Measurements from ENCODE around the gene STK24. TPM values are rescaled to one million over a fixed set of nuclear protein-coding genes. Genes with fewer than 3 reads are reported as not detected.
A peak's percentile ranks its signal among the peaks of the same experiment; 100 is the strongest.

STK24 gene
- total and polyA plus RNA-seq, 10 of the 15 experiments (the other 5 are each of a cell fraction or from before 2014, with no cell fraction given), result 7.5 to 115 (median 52.9) TPM

DNA sequence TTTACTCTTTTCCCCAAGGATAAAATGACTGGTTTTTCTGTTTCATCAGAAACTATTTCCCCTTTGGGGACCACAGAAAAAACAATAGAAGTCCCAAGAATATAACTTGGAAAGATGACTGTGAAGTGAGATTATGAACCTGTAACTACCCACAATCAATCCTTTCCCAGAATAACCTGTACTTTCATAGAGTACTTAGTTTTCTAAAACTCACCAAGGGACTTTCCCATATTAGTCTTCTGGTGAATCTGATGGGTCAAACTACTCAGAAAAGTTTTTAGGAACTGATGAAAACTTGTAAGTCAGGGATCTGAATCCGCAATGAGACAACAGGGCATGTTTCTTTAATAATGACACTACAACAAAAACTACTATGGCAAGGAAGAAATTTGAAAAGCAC, 62.6 kb downstream of the STK24 start:
- CTCF ChIA-PET, result interaction anchor here (1.1 to 1.3 kb wide), 2 partner anchors 48 to 139 kb away, joined by 3 to 5 read pairs; no protein-coding TSS in a partner anchor
- Histone ChIP-seq H3K9me3 (replicated peaks; ENCODE audit: control insufficient read depth, insufficient read depth, low read length) (no peaks in the 10 kb centered on the region), H3K4me3 (peak overlapping the region; percentile 18; the same call in 1 of the 2 replicates), H3K9ac (ENCODE audit: control insufficient read depth, insufficient read depth, low read length) (no peak overlapping the region), H3K27ac (ENCODE audit: control insufficient read depth, insufficient read depth) (peak overlapping the region; percentile 72), H3K4me2 (ENCODE audit: control insufficient read depth, insufficient read depth) (peak overlapping the region; percentile 89), H3K27me3 (replicated peaks in 1 of 2; ENCODE audit: control insufficient read depth in 2 of 2, insufficient read depth in 2 of 2, low read length in 1 of 2) (no peaks in the 10 kb centered on the region), H3K36me3 (ENCODE audit: control insufficient read depth in 2 of 2, insufficient read depth in 2 of 2, low read length in 1 of 2) (peaks cover 6 to 9% of the 10 kb centered on the region in 2 experiments; a peak in 3 of 4 replicates), H4K20me1 (ENCODE audit: control insufficient read depth, insufficient read depth) (no peaks in the 10 kb centered on the region; the same call in 1 of the 2 replicates), H3K4me1 (ENCODE audit: control insufficient read depth, insufficient read depth, low read length) (peaks cover 81% of the 10 kb centered on the region), H3K79me2 (ENCODE audit: control insufficient read depth, insufficient read depth, low read length) (peaks cover 85% of the 10 kb centered on the region), H2AFZ (ENCODE audit: control insufficient read depth, low read depth, low read length) (no peak overlapping the region)
- FAIRE-seq (no peak), ATAC-seq (peak; percentile 4; the same call in 2 of the 3 replicates), DNase-seq (ENCODE audit: low read depth, low spot score) (no peak)
- intact Hi-C loops (cut with micrococcal nuclease; ENCODE audit: unreplicated experiment), result loop anchor here (2.0 kb wide), 1 partner anchor 29 kb away; no protein-coding TSS in a partner anchor
- 6% methylated on average over 1 of the region's 1 CpG for WGBS (ENCODE audit: insufficient coverage, insufficient replicate concordance, low lambda C conversion rate, missing lambda C conversion rate)
- RAD21 ChIA-PET (ENCODE audit: unreplicated experiment), result interaction anchor here (1.1 to 3.2 kb wide), 5 partner anchors 10 to 138 kb away, joined by 4 to 29 read pairs (median 6); no protein-coding TSS in a partner anchor
- SMC1A ChIA-PET (ENCODE audit: uncharacterized antibody, unreplicated experiment), result interaction anchor here (0.7 to 4.5 kb wide), 13 partner anchors 9 to 139 kb away, joined by 3 to 50 read pairs (median 6); no protein-coding TSS in a partner anchor
- POLR2A ChIA-PET, result interaction anchor here (0.6 to 3.1 kb wide), 6 partner anchors 10 to 608 kb away, joined by 3 to 25 read pairs (median 5); no protein-coding TSS in a partner anchor
- in situ Hi-C loops (cut with MboI), result no loop called here
- BruUV-seq (replicated peaks), result no TSS peak
- TF ChIP-seq SPI1 (IDR thresholded peaks at IDR 0.05; ENCODE audit: borderline replicate concordance, insufficient read depth, low read depth, low read length), result peak; percentile 37; the same call in 1 of the 2 replicates
- TF ChIP-seq MYB (IDR thresholded peaks at IDR 0.05; ENCODE audit: borderline replicate concordance, low read depth, low read length), result no peak
- TF ChIP-seq SMAD5 (IDR thresholded peaks at IDR 0.05; ENCODE audit: low read depth), result no peak
- TF ChIP-seq ETV6 (conservative IDR thresholded peaks at IDR 0.05 in 1 of 2, IDR thresholded peaks at IDR 0.05 in 1 of 2; ENCODE audit: borderline replicate concordance in 1 of 2, low read depth in 1 of 2), result no peak
- no peak for TF ChIP-seq ATF3 (IDR thresholded peaks at IDR 0.05; ENCODE audit: borderline replicate concordance, extremely low read depth, low read depth, low read length)
- TF ChIP-seq, protein P1, sequence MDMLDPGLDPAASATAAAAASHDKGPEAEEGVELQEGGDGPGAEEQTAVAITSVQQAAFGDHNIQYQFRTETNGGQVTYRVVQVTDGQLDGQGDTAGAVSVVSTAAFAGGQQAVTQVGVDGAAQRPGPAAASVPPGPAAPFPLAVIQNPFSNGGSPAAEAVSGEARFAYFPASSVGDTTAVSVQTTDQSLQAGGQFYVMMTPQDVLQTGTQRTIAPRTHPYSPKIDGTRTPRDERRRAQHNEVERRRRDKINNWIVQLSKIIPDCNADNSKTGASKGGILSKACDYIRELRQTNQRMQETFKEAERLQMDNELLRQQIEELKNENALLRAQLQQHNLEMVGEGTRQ (IDR thresholded peaks at IDR 0.05; ENCODE audit: borderline replicate concordance, low read depth, low read length), result no peak
- TF ChIP-seq YY1 (IDR thresholded peaks at IDR 0.05; ENCODE audit: low read depth, low read length), result no peak
- TF ChIP-seq CEBPB (IDR thresholded peaks at IDR 0.05; ENCODE audit: borderline replicate concordance in 1 of 2, low read depth in 2 of 2, low read length in 2 of 2), result no peak
- TF ChIP-seq TAF1 (IDR thresholded peaks at IDR 0.05; ENCODE audit: borderline replicate concordance, low read depth, low read length), result no peak
- TF ChIP-seq, protein P2, sequence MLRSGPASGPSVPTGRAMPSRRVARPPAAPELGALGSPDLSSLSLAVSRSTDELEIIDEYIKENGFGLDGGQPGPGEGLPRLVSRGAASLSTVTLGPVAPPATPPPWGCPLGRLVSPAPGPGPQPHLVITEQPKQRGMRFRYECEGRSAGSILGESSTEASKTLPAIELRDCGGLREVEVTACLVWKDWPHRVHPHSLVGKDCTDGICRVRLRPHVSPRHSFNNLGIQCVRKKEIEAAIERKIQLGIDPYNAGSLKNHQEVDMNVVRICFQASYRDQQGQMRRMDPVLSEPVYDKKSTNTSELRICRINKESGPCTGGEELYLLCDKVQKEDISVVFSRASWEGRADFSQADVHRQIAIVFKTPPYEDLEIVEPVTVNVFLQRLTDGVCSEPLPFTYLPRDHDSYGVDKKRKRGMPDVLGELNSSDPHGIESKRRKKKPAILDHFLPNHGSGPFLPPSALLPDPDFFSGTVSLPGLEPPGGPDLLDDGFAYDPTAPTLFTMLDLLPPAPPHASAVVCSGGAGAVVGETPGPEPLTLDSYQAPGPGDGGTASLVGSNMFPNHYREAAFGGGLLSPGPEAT (IDR thresholded peaks at IDR 0.05; ENCODE audit: low read depth), result peak; percentile 75; the same call in 1 of the 2 replicates
- TF ChIP-seq, protein P3, sequence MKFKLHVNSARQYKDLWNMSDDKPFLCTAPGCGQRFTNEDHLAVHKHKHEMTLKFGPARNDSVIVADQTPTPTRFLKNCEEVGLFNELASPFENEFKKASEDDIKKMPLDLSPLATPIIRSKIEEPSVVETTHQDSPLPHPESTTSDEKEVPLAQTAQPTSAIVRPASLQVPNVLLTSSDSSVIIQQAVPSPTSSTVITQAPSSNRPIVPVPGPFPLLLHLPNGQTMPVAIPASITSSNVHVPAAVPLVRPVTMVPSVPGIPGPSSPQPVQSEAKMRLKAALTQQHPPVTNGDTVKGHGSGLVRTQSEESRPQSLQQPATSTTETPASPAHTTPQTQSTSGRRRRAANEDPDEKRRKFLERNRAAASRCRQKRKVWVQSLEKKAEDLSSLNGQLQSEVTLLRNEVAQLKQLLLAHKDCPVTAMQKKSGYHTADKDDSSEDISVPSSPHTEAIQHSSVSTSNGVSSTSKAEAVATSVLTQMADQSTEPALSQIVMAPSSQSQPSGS (IDR thresholded peaks at IDR 0.05; ENCODE audit: low read length), result peak; percentile 20; the same call in 1 of the 2 replicates
- TF ChIP-seq, protein P4, sequence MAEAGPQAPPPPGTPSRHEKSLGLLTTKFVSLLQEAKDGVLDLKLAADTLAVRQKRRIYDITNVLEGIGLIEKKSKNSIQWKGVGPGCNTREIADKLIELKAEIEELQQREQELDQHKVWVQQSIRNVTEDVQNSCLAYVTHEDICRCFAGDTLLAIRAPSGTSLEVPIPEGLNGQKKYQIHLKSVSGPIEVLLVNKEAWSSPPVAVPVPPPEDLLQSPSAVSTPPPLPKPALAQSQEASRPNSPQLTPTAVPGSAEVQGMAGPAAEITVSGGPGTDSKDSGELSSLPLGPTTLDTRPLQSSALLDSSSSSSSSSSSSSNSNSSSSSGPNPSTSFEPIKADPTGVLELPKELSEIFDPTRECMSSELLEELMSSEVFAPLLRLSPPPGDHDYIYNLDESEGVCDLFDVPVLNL (IDR thresholded peaks at IDR 0.05; ENCODE audit: low read depth, low read length), result no peak
- no peak for TF ChIP-seq ZZZ3 (IDR thresholded peaks at IDR 0.05; ENCODE audit: control insufficient read depth, insufficient read length, low read depth)
- no peak for TF ChIP-seq KAT2A (conservative IDR thresholded peaks at IDR 0.05; ENCODE audit: control insufficient read depth, low read depth, low read length)
